Caco-2 (cell line): ENCODE data around the gene SLC16A3. TPM values are rescaled to one million over a fixed set of nuclear protein-coding genes. Genes with fewer than 3 reads are reported as not detected.

ENCODE experiments used
- BruUV-seq: library from RNA; stranded (reverse); fragments of 400-500 nt; replicated peaks from 2 replicates; lab custom pipeline; 2021; lab: Mats Ljungman, UMichigan
- CTCF ChIA-PET: fragments of 300-600 bp; sonication (Branson Sonifier 250); formaldehyde crosslinking; loops from one replicate; lab custom pipeline; 2022; ENCODE audit warnings: antibody characterized with exemption; lab: Charles Lee
- POLR2A ChIA-PET: fragments of 300-600 bp; sonication (Branson Sonifier 250); formaldehyde crosslinking; loops from one replicate; lab custom pipeline; 2022; ENCODE audit warnings: antibody characterized with exemption; lab: Charles Lee
- DNase-seq, 2 experiments: peaks; one replicate each; pipeline versions ENCODE4 v3.0.0 to v3.0.0-alpha.2; 2020 to 2022
- H3K27me3 ChIP-seq: replicated peaks from 2 replicates; pipeline ENCODE4 v1.6.0; 2011; ENCODE audit warnings: low read length; ENCODE audit not compliant: control insufficient read depth, insufficient read depth
- H3K36me3 ChIP-seq: 2 replicates; pipeline ENCODE4 v1.5.1; 2011; ENCODE audit warnings: low read length; ENCODE audit not compliant: control insufficient read depth, insufficient read depth
- H3K4me1 ChIP-seq: fragments of 250-450 bp; sonication (Bioruptor Pico); 2 replicates; pipeline ENCODE4 v1.5.1; 2020; ENCODE audit warnings: mild to moderate bottlenecking
- H3K4me3 ChIP-seq: 2 replicates; pipeline ENCODE4 v1.5.1; 2011; ENCODE audit warnings: low read depth, mild to moderate bottlenecking, control low read depth, low read length
- H3K9me3 ChIP-seq: fragments of 250-450 bp; sonication (Bioruptor Pico); 2 replicates; pipeline ENCODE4 v1.5.1; 2020; ENCODE audit warnings: mild to moderate bottlenecking, moderate library complexity
- H3K27ac Mint-ChIP-seq: one replicate; pipeline ENCODE4 v1.8.0; 2022; ENCODE audit warnings: mixed read lengths; ENCODE audit not compliant: unreplicated experiment
- H3K27me3 Mint-ChIP-seq: one replicate; pipeline ENCODE4 v1.8.0; 2022; ENCODE audit warnings: mixed read lengths; ENCODE audit not compliant: insufficient read depth, unreplicated experiment
- H3K36me3 Mint-ChIP-seq: one replicate; pipeline ENCODE4 v1.8.0; 2022; ENCODE audit warnings: mild to moderate bottlenecking, mixed read lengths; ENCODE audit not compliant: insufficient read depth, unreplicated experiment
- H3K4me1 Mint-ChIP-seq: one replicate; pipeline ENCODE4 v1.8.0; 2022; ENCODE audit warnings: low read depth, mixed read lengths; ENCODE audit not compliant: unreplicated experiment
- H3K4me3 Mint-ChIP-seq: one replicate; pipeline ENCODE4 v1.8.0; 2022; ENCODE audit warnings: mild to moderate bottlenecking, moderate library complexity, mixed read lengths; ENCODE audit not compliant: unreplicated experiment
- H3K9me3 Mint-ChIP-seq: one replicate; pipeline ENCODE4 v1.8.0; 2022; ENCODE audit warnings: mixed read lengths; ENCODE audit not compliant: unreplicated experiment
- intact Hi-C: fragments of 100-400 bp; cut with micrococcal nuclease; formaldehyde crosslinking; loops from one replicate; pipeline ENCODE4 v1.10.0; 2022; ENCODE audit not compliant: unreplicated experiment
- microRNA-seq: library from miRNA; unstranded; fragments of <30 nt; microRNA quantifications from one replicate; pipeline ENCODE4 v1.2.0, GENCODE V29; 2022
- total RNA-seq: library from RNA; stranded (reverse); gene quantifications from 2 replicates; pipeline ENCODE4 v1.2.3, GENCODE V29; 2022
- TF ChIP-seq, protein P1 (sequence below), 2 experiments: fragments of 200-600 bp in 1 of 2; IDR thresholded peaks; 1 replicate in 1 of 2; 2 replicates in 1 of 2; pipeline versions ENCODE4 v1.5.1 to v1.8.0; 2011 to 2022; ENCODE audit warnings: antibody characterized with exemption in 1 of 2, control low read depth in 1 of 2, inconsistent platforms in 1 of 2, low read depth in 1 of 2, low read length in 1 of 2, mild to moderate bottlenecking in 1 of 2, moderate library complexity in 1 of 2; ENCODE audit not compliant: insufficient read depth in 1 of 2, severe bottlenecking in 1 of 2, unreplicated experiment in 1 of 2

SLC16A3 gene
- total RNA-seq, 1 experiment from 2014 or later: 13.1 TPM

- intact Hi-C loops: loop anchor here (2.0 kb wide), 1 partner anchor 15 kb away; the partner anchor contains the start of gene CSNK1D
- no peaks in the 10 kb centered on the region for H3K9me3 Mint-ChIP-seq
- H3K36me3 Mint-ChIP-seq: peaks cover 14% of the 10 kb centered on the region
- ChIA-PET POLR2A (no interaction called here), CTCF (no interaction called here)
- peak; percentile 70 to 86 for DNase-seq
- Histone ChIP-seq H3K4me1 (peaks cover 36% of the 10 kb centered on the region), H3K27me3 (no peaks in the 10 kb centered on the region), H3K36me3 (no peaks in the 10 kb centered on the region), H3K4me3 (no peak overlapping the region), H3K9me3 (no peaks in the 10 kb centered on the region)
- no TSS peak for BruUV-seq
- no peaks in the 10 kb centered on the region for H3K27me3 Mint-ChIP-seq
- peak overlapping the region; percentile 44 for H3K4me3 Mint-ChIP-seq
- TF ChIP-seq, protein P1, sequence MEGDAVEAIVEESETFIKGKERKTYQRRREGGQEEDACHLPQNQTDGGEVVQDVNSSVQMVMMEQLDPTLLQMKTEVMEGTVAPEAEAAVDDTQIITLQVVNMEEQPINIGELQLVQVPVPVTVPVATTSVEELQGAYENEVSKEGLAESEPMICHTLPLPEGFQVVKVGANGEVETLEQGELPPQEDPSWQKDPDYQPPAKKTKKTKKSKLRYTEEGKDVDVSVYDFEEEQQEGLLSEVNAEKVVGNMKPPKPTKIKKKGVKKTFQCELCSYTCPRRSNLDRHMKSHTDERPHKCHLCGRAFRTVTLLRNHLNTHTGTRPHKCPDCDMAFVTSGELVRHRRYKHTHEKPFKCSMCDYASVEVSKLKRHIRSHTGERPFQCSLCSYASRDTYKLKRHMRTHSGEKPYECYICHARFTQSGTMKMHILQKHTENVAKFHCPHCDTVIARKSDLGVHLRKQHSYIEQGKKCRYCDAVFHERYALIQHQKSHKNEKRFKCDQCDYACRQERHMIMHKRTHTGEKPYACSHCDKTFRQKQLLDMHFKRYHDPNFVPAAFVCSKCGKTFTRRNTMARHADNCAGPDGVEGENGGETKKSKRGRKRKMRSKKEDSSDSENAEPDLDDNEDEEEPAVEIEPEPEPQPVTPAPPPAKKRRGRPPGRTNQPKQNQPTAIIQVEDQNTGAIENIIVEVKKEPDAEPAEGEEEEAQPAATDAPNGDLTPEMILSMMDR (IDR thresholded peaks at IDR 0.05; ENCODE audit: insufficient read depth in 1 of 2, low read depth in 1 of 2, low read length in 1 of 2, severe bottlenecking in 1 of 2, unreplicated experiment in 1 of 2): no peak
- H3K27ac Mint-ChIP-seq: peak overlapping the region; percentile 74
- peaks cover 37% of the 10 kb centered on the region for H3K4me1 Mint-ChIP-seq
Observed at GRCh38 chr17:82287868-82288801, 59.3 kb downstream of the SLC16A3 start.

Small RNA genes within 50 kb of the gene (microRNA-seq; reads per million reads assigned to microRNA genes)
- gene MIR6787: not detected

Other genes starting within 250 kb of the SLC16A3 start
- gene CENPX, start 206.2 kb upstream of the SLC16A3 start, total RNA-seq: 85.3 and 94.9 TPM in 2 replicates
- gene LRRC45, start 205.7 kb upstream of the SLC16A3 start, total RNA-seq: 33.2 and 38.2 TPM in 2 replicates
- gene RAC3, start 197.4 kb upstream of the SLC16A3 start, total RNA-seq: 94.5 and 96.7 TPM in 2 replicates
- 197 and 208 TPM in 2 replicates for gene DCXR, start 191.3 kb upstream of the SLC16A3 start, total RNA-seq
- 33.0 and 35.5 TPM in 2 replicates for gene RFNG, start 177.2 kb upstream of the SLC16A3 start, total RNA-seq
- 185 and 195 TPM in 2 replicates for gene GPS1, start 177.1 kb upstream of the SLC16A3 start, total RNA-seq
- gene DUS1L, start 163.2 kb upstream of the SLC16A3 start, total RNA-seq: 129 TPM in 2 replicates
- gene FASN, start 130.8 kb upstream of the SLC16A3 start, total RNA-seq: 330 and 359 TPM in 2 replicates
- gene CCDC57, start 16.2 kb upstream of the SLC16A3 start, total RNA-seq: 31.0 and 32.2 TPM in 2 replicates
- gene CSNK1D, start 44.7 kb downstream of the SLC16A3 start, total RNA-seq: 196 TPM in 2 replicates
- gene CD7, start 88.6 kb downstream of the SLC16A3 start, total RNA-seq: 0.37 and 0.93 TPM in 2 replicates
- gene SECTM1, start 104.7 kb downstream of the SLC16A3 start, total RNA-seq: 0.37 and 0.75 TPM in 2 replicates
- 3.4 and 4.2 TPM in 2 replicates for gene TEX19, start 130.2 kb downstream of the SLC16A3 start, total RNA-seq
- gene UTS2R, start 142.7 kb downstream of the SLC16A3 start, total RNA-seq: 0.66 and 1.3 TPM in 2 replicates
- 29.5 and 34.2 TPM in 2 replicates for gene HEXD, start 189.3 kb downstream of the SLC16A3 start, total RNA-seq
- gene OGFOD3, start 189.5 kb downstream of the SLC16A3 start, total RNA-seq: 47.2 and 51.2 TPM in 2 replicates
- gene CYBC1, start 221.7 kb downstream of the SLC16A3 start, total RNA-seq: 99.6 and 99.9 TPM in 2 replicates
- gene NARF, start 229.7 kb downstream of the SLC16A3 start, total RNA-seq: 62.1 and 66.1 TPM in 2 replicates